Stimulated activated CD4-positive, alpha-beta T cell treated with anti-CD3 and anti-CD28 coated beads, Interleukin-12 subunit alpha, Interleukin-12 subunit beta, amount 100 ng/mL, for 48 hours (primary cell): ENCODE results near the gene ZKSCAN1.
"Not testable (repeated sequence)": the region's sequence is repeated elsewhere in the genome, so short reads cannot be mapped to it uniquely, and the experiment has no call there.

ENCODE experiments used
- DNase-seq, 3 donors: peaks; one replicate each; pipeline ENCODE4 v3.0.0-alpha.2; 2020; ENCODE audit warnings: low read depth in 2 of 3, low spot score in 1 of 3

Gene ZKSCAN1

DNA sequence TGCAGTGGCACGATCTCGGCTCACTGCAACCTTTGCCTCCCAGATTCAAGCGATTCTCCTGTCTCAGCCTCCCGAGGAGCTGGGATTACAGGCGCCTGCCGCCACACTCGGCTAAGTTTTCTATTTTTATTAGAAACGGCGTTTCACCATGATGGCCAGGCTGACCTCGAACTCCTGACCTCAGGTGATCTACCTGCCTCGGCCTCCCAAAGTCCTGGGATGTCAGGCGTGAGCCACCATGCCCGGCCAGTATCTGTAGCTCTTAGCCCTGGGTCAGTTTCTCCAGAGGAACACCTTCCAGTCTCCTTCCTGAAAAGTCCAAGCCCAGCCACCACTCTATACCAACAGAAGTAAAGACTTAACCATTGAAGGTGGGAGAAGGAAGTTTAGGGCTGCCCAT, 15.2 kb upstream of the ZKSCAN1 start:
- DNase-seq: no peak

- no peak for DNase-seq
Measured at GRCh38 chr7:100003711-100004661, 11.4 kb upstream of the ZKSCAN1 start.

DNA sequence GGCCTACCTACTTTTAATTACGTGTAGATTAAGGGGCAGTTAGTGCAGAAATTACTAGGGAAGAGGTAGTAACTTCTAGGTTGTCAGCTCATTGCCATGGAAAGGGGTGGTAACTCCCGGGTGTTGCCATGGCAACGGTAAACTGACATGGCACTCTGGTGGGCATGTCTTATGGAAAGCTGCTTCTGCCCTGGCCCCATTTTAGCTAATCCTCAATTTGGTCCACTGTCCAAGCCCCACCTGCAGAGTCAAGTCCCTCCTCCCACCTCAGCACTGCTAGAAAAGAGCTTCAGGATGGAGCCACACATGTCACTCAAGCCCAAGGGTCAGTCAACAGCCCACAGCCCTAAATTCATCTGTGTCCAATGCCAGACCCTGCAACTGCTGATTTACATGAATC, 7.5 kb upstream of the ZKSCAN1 start:
- DNase-seq: no peak

DNA sequence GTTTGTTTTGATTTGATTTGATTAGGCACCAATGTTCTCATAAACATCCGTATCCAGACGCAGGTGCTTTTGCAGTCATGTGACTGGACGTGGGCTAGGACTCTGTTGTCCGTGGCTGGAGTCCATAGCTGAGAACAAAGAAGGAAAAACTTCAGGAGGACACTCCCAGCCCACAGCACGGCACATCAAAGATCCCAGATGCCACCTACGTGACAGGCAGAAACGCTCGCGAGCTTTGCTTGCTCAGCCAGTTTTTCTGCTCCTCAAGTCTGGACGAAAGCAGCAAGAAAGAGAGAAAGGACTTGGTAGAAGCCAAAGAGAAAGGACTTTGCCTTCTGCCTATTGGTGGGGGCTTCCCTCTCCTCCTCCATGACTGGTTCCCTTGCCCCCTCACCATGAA, 6.9 kb upstream of the ZKSCAN1 start:
- DNase-seq: no peak

DNA sequence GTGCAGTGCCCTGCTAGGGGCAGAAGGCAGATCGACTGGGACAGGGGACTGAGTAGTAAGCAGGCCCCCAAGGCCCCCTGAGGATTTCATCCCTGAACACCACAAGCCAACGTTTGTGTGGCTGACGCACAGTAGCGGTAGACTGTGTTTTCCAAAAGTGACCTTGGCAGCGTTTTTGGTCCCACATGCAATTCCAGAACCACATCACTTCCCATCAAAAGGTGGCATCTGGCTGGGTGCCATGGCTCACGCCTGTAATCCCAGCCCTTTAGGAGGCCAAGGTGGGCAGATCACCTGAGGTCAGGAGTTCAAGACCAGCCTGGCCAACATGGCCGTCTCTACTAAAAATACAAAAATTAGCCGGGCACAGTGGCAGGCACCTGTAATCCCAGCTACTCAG, 5.4 kb upstream of the ZKSCAN1 start:
- not testable (repeated sequence) for DNase-seq

DNA sequence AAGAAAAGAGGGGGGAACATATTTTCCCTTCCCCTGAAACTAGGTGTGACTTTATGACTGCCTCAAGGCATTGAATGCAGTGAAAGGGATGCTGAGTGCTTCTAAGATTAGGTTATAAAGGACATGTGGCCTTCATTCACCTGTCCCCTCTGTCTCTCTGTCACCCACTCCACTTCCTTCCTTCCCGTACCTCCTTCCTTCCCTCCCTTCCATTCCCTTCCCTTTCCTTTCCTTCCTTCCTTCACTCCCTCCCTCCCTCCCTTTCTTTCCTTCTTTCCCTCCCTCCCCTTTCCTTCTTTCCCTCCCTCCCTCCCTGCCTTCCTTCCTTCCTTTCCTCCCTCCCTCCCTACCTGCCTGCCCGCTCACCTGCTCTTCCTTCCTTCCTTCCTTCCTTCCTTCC, 4.5 kb upstream of the ZKSCAN1 start:
- no peak for DNase-seq

- DNase-seq: no peak
Measured at GRCh38 chr7:100011516-100011915, 3.9 kb upstream of the ZKSCAN1 start.

DNA sequence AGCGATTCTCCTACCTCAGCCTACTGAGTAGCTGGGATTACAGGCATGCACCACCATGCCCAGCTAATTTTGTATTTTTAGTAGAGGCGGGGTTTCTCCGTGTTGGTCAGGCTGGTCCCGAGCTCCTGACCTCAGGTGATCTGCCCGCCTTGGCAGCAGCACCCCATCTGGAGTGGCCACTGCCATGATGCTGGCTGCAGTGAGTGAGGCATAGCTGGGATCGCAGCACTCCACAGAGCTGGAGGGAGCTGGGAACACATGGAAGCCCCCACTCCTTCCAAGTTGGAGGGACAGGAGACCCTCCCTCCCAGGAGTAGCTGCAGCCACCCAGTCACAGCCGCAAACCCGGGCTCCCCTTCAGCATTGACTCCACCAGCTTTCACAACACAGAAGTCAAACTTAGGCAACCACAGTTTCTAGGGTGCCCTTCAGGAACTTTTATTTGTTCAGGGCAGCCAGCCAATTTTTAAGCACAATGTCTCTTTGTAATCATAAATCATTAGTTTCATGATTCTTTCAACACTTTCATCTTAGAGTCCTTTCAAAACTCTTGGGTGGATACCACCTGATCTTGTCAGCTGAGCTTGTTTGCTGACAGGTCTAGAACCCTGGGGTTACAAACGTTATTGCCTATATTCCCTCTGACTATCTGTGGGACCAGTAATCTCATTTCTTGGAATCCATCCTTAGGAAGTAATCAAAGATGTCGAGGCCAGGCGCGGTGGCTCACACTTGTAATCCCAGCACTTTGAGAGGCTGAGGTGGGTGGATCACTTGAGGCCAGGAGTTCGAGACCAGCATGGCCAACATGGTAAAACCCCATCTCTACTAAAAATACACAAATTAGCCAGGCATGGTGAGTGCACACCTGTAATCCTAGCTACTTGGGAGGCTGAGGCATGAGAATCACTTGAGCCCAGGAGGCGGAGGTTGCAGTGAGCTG, 2.7 kb upstream of the ZKSCAN1 start:
- DNase-seq: not testable (repeated sequence)

GRCh38 chr7:100013328-100013676, 2.1 kb upstream of the ZKSCAN1 start:
- DNase-seq: peak in 2 of 3 donors; percentile 15 to 40

- no peak for DNase-seq
Measured at GRCh38 chr7:100016215-100016901, 962 bp downstream of the ZKSCAN1 start.

- no peak for DNase-seq
Measured at GRCh38 chr7:100017300-100017699, 1.9 kb downstream of the ZKSCAN1 start.

GRCh38 chr7:100017875-100018274, 2.5 kb downstream of the ZKSCAN1 start:
- no peak for DNase-seq

GRCh38 chr7:100019908-100020307, 4.5 kb downstream of the ZKSCAN1 start:
- DNase-seq: no peak

DNA sequence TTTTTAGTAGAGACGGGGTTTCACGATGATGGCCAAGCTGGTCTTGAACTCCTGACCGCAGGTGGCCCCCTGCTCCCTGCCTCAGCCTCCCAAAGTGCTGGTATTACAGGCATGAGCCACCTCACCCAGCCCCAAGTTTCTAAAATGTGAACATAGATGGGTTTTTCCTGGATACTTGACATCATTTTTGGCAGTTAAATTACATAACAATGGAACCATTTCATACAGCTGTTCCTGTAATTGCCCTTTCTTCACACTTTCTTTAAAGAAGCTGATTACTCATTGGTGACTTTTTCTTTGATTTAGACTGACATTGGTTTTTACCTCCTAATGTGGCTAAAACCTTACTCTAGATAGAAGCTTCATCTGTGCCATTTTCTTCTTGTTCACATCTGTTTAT, 5.9 kb downstream of the ZKSCAN1 start:
- DNase-seq: no peak

DNA sequence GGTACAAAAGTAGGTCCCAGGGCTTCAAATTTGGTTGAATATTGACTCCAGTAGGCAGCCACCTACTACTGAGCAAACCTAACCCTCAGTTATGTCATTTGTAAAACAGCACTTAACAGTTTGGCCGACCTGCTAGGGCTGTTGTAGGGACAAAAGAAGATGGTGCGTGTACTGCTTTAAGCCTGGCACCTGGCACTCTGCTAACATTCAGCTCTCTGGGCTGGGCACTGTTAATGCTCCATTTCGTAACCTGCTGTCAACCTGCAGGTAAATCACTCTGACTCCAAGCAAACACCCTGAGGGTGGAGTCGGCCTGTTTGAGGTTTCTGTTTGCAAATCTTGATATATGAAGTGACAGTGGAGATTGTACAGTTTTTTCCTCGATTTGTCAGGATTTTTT, 7.2 kb downstream of the ZKSCAN1 start:
- no peak for DNase-seq

- no peak for DNase-seq
Measured at GRCh38 chr7:100023526-100023925, 8.1 kb downstream of the ZKSCAN1 start.

DNA sequence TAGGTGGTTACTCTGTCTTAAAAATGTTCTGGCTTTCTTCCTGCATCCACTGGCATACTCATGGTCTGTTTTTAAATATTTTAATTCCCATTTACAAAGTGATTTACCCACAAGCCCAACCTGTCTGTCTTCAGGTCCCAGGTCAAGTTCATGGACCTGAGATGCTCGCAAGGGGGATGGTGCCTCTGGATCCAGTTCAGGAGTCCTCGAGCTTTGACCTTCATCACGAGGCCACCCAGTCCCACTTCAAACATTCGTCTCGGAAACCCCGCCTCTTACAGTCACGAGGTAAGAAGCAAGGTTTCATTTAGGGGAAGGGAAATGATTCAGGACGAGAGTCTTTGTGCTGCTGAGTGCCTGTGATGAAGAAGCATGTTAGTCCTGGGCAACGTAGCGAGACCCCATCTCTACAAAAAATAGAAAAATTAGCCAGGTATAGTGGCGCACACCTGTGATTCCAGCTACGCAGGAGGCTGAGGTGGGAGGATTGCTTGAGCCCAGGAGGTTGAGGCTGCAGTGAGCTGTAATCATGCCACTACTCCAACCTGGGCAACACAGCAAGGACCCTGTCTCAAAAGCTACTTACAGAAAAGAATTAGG, 8.7 kb downstream of the ZKSCAN1 start:
- DNase-seq: no peak

- no peak for DNase-seq
Measured at GRCh38 chr7:100027197-100027596, 11.8 kb downstream of the ZKSCAN1 start.

- DNase-seq: no peak
Measured at GRCh38 chr7:100029596-100029995, 14.2 kb downstream of the ZKSCAN1 start.

DNA sequence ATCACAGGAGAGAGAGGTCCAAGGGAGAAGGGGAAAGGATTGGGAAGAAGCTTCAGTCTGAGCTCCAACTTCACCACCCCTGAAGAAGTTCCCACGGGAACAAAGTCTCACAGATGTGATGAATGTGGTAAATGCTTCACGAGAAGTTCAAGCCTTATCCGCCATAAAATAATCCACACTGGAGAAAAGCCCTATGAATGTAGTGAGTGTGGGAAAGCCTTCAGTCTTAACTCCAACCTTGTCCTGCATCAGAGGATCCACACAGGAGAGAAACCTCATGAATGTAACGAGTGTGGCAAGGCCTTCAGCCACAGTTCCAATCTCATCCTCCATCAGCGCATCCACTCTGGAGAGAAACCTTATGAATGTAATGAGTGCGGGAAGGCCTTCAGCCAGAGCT, 18.1 kb downstream of the ZKSCAN1 start:
- DNase-seq: no peak
